Panc1 (cell line): ENCODE results near the gene ENTPD1.

Experiments
- CTCF ChIP-seq: fragments of 450-650 bp; IDR thresholded peaks from 2 replicates; pipeline ENCODE4 v1.5.1; 2017; ENCODE audit warnings: mild to moderate bottlenecking
- POLR2AphosphoS5 ChIP-seq: IDR thresholded peaks from 2 replicates; pipeline ENCODE4 v1.6.1; 2012; ENCODE audit warnings: mild to moderate bottlenecking, low read depth, low read length, moderate library complexity
- REST ChIP-seq, 2 experiments: IDR thresholded peaks; 2 replicates each; pipeline ENCODE4 v1.6.1; 2011 to 2012; ENCODE audit warnings: low read depth in 2 of 2, control low read depth in 1 of 2, low read length in 1 of 2, mild to moderate bottlenecking in 1 of 2, moderate library complexity in 1 of 2; ENCODE audit not compliant: insufficient read depth in 1 of 2
- SIN3A ChIP-seq: IDR thresholded peaks from 2 replicates; pipeline ENCODE4 v1.6.1; 2012; ENCODE audit warnings: low read depth, mild to moderate bottlenecking, low read length, moderate library complexity, borderline replicate concordance; ENCODE audit not compliant: insufficient read depth
- TCF7L2 ChIP-seq: IDR thresholded peaks from 2 replicates; pipeline ENCODE4 v1.6.1; 2011; ENCODE audit warnings: mild to moderate bottlenecking, low read depth, low read length, inconsistent platforms

- TF ChIP-seq CTCF (no peak), REST (IDR thresholded peaks at IDR 0.05; ENCODE audit: insufficient read depth in 1 of 2, low read depth in 2 of 2, low read length in 1 of 2) (no peak), POLR2AphosphoS5 (no peak), TCF7L2 (no peak), SIN3A (no peak)
Measured at GRCh38 chr10:95815701-95816240, 59.8 kb downstream of the ENTPD1 start.
